ENCODE measurements around the gene B3GAT1.
"Not testable (repeated sequence)": the region's sequence is repeated elsewhere in the genome, so short reads cannot be mapped to it uniquely, and the experiment has no call there.

The B3GAT1 gene

DNA sequence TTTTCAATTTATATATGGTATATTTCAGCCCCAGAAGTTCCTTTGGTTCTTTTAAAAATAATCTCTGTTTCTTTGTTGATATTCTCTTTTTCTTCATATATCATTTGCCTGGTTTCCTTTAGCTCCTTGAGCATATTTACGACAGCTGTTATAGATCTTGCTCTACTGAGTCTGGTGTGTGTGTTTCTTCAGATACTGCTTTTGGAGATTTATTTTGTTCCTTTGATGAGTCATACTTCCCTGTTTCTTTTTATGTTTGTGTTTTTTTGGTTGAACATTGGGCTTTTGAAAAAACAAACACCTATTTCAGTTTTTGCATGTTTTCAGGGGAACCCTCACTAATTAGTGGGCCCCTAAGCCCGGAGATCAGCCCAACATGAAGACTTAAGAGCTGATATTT is 56.9 kb downstream of the B3GAT1 start:
- DNase-seq (ENCODE audit: low read depth), result no peak

- no peak for DNase-seq (ENCODE audit: low read depth)
Measured at GRCh38 chr11:134352111-134352510, 59.9 kb downstream of the B3GAT1 start.

DNA sequence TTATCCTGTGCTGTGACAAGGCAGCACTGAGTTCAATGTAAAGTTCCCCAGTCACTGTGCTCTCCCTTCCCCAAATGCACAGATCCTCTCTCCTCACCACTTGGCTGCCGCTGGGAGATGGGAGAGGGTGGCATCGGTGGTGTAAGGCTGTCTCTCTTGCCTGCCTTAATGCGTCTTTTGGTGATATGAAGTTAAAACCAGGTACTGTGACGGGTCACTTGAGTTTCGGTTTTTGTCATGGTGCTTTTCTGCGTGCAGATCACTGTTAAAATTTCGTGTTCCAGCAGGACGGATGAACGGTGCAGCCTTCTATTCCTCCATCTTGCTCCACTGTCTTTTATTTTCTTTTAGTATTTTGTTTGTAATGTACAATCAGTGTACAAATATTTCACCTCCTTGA is 61.7 kb downstream of the B3GAT1 start:
- no peak for DNase-seq (ENCODE audit: low read depth)

DNA sequence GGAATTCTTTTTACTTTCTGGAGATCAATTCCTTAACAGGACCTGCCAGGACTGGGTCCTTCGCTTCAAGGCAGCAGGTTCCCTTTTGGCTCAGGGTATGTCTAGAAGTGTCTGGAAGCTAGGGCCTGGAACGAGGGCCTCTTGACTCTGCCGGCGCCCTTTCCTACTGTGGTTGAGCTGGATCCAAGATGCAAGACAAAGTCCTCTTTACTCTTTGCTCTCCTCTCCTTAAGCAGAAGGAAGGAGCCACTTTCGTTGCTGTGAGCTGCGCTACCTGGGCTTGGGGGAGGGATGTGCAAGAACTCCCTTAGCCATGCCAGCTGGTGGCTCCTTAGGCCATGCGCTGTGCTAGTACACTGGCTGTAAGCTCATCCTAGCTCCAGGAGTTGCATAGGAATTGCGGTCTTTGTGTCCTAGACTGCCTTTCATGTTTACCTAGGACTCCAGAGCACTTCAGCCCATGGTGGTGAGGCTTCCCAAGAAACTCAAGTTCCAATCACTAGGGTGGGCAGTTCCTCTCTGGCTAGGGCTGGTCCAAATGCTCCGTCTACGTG is 62.2 kb downstream of the B3GAT1 start:
- DNase-seq (ENCODE audit: low read depth), result no peak

DNA sequence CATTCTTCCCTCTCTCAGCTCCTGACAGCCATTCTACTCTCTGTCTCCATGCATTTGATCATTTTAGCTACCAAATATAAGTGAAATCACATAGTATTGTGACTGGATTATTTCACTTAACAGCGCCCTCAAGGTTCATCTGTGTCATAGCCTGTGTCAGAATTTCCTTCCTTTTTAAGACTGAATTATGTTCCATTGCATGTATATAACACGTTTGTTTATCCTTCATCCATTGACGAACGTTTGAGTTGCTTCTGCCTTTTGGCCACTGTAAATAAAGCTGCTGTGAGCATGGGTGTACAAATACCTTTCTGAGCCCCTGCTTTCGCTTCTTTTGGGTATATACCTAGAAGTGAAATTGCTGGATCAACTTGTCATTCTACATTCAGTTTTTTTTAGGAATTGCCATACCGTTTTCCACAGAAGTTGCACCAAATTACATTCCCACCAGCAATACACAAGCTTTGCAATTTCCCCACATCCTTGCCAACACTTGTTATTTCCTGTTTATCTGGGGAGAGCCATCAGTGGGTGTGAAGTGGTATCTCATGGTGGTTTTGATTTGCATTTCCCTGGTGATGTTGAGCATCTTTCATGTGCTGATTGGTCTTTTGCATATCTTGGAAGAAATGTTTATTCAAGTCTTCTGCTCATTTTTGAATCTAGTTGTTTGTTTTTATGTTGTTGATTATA is 62.8 kb downstream of the B3GAT1 start:
- DNase-seq (ENCODE audit: low read depth), result no peak

DNA sequence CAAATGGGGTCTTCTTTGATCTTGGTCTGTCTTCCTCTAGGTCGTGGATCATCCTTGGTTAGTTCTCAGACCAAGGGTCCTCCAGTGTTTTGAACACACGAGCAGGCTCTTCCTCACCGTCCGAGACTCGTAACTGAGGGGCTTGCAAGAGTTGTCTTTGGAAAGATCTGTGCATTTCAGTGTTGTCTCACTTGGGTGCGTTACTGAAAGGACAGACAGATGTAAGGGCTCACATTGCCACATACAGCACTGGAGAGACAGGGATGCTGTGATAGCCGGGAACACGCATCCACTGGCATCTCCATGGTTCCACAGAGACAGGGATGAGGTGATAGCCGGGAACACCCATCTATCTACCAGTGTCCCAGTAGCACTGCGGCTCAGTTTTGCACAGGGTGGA is 64.6 kb downstream of the B3GAT1 start:
- DNase-seq (ENCODE audit: low read depth), result no peak

DNA sequence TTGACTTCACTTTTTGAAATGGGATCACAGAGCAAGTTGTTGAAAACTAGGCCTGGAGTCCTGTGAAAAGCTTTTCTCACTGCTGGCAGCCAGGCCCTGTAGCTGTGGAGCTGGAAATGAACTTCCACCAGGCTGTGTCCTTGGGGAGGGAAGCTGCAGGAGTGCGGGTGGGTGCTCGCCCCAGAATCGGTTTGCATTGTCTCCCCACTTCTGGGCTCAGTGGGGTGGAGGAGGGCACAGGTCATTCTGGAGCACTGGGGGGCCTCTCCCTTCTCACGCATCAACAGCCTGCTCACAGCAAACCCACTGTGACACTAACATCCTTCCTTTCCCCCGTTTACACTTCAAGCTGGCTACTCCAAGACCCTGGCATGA is 65.1 kb downstream of the B3GAT1 start:
- no peak for DNase-seq (ENCODE audit: low read depth)

GRCh38 chr11:134346101-134346975 is 65.7 kb downstream of the B3GAT1 start:
- DNase-seq (ENCODE audit: low read depth), result no peak

DNA sequence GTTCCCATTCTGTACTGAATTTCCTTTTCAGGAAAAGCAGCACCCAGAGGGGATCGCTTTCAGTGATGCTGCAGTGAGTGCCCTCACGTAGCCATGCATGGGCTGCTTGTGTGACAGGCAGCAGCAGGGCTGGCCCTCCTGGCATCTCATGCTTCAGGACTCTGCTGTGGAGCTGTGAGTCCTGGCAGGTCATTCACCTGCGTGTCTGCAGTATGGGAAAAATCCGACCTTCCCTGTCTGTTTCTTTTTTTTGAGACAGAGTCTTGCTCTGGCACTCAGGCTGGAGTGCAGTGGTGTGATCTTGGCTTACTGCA is 66.8 kb downstream of the B3GAT1 start:
- DNase-seq (ENCODE audit: low read depth), result no peak

GRCh38 chr11:134344497-134345236 is 67.4 kb downstream of the B3GAT1 start:
- DNase-seq (ENCODE audit: low read depth), result not testable (repeated sequence)

DNA sequence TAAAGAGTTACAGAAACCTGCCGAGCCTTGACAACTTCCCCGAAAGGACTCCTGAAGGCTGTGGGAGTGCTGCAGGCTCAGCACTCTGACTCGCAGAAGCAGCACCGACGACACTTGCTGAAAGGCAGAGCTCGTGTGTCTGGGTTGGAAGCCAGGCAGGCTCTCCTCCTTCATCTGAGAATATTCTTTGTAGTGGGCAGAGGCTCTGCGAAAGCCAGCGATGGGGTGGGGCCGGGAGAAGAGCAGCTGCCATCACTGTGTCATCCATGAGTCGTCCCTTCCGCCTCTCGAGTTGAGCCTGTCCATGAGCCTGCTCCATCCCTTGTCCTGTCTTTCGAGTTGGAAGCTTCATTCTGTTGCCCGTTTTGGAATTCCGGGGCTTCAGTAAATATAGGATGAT is 68.4 kb downstream of the B3GAT1 start:
- no peak for DNase-seq (ENCODE audit: low read depth)

- DNase-seq (ENCODE audit: low read depth), result no peak
Measured at GRCh38 chr11:134342572-134343340, 69.3 kb downstream of the B3GAT1 start.

- no peak for DNase-seq (ENCODE audit: low read depth)
Measured at GRCh38 chr11:134341805-134342571, 70.1 kb downstream of the B3GAT1 start.

DNA sequence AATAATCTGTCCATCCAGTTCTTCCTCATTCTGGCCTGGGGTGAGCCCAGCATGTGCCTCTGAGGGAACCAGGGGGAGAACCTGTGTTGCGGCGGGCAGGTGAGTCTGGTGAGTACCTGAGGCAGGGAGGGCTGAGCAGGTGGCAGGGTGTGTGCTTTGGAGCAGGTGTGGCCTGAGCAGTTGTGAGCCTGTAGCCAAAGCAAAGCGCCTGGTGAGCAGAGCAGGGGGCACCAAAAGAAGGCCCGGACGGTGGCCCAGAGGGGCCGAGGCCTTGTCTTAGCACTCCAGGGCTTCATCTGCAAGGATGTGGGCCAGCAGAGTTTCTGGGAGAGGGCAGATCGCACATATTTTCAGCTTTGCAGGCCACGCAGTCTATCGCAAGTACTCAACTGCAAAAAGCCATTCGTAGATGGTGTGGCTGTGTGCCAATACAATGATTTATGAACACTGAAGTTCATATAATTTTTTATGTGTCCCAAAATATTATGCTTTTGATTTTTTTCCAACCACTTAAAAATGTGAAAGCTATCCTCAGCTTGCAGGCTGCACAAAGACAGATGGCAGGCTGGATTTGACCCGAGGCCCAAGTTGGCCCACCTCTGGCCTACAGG is 71.6 kb downstream of the B3GAT1 start:
- no peak for DNase-seq (ENCODE audit: low read depth)

DNA sequence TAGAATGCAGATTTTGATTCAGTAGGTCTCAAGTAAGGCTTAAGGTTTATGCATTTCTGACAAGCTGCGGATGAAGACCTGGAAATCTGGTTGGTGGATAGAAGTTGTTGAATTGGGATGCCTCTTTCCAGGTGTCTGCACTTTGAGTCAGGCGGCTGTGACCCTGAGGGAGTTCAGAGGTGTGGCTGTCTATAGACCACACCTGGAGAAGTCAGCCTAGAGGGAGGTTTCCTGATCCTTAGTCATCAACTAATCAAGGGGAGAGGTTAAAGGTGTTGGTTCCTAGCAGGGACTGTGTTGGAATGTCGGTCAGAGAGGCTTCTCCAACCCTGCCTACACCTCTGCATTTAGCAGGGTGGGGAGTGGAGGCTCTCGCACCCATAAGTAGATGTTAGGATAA is 72.3 kb downstream of the B3GAT1 start:
- DNase-seq (ENCODE audit: low read depth), result no peak

DNA sequence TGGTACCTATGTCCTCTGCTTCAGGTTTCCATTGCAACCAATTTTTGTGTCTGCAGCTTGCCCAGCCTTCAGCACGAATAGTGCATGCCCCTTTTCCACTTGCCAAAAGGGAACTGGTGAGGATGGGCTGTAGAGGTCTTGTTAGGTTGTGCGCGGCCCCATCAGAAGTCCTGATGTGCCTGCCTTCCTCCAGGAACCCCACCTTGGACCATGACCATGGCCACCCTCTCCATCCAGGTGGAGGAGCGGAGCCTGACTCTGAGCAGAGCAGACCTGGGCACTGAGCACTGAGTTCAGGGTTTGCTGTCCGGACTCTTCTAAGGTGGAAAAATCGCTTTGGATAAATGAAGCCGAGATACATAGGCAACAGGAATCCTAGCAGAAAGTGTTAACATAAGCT is 73.4 kb downstream of the B3GAT1 start:
- DNase-seq (ENCODE audit: low read depth), result no peak

- DNase-seq (ENCODE audit: low read depth), result no peak
Measured at GRCh38 chr11:134338068-134338467, 74.0 kb downstream of the B3GAT1 start.

DNA sequence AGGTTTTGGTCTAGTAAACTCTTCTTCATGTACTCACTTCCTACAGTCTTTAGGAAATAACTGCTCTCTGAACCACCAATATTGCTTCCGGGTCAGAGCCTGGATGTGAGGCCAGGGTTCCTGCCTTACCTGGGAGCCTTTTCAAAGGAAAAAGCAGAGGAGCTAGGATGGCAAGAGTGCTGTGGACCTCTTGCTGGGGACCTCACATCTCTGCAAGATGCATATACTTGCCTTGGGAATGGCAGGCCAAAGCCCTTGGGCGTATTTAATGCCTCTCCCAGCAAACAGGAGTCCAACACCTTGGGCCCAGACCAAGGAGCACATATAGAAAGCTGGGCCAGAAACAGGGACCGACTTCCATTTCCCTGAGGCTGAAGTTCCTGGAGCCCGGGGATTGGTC is 75.0 kb downstream of the B3GAT1 start:
- no peak for DNase-seq (ENCODE audit: low read depth)

DNA sequence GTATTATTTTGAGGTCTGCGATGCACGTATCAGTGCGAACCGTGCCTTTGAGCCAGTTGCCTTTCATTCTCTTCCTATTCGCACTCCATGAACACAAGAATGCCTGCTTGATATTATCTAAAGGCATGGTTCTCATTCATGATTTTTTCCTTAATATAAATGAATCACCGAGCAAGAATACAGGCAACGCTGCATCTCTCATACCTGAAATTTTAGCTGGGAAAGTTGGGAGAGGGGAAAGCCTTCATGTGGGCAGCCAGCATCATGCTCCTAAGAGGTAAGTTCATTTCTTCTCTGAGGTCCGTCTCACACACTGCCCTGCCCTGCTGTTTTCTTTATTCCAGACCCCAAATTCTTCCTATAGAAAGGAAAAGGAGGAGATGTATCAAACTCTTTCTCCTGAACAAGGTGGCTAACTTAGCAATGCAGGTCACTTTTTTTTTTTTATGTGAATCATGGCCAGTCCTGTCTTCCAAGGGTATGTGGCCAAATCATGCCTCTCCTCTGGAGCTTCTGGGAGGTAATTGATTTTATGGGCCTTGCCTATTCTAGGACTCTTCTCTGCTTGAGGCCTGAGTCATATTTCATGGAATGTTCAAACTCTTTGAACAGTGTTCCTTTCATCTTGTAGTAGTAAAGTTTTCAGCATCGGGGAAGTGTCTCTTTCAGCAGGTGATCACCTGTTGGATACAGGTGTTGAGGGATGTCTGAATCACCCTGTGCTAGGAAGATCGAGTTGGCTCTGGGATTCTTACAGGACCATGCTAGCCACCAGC is 77.1 kb downstream of the B3GAT1 start:
- DNase-seq (ENCODE audit: low read depth), result no peak

DNA sequence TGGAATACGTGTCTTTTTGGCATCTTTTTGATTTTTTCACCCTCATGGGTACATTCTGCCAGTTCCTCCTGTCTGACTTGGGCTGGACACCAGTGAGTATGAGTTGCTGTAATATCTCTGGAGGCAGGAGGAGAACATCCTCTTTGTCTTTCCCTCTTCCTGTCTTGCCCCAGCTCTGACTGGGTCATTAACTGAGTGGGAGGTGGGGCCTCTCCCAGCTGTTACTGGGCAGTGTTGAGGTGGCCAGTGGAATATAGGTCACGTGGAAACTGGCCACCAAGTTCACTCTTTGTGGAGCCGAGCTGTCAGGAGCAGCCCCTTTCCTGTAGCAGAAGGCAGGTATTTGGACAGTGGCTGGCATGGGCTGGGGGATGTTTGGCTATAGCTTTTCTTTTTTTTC is 78.1 kb downstream of the B3GAT1 start:
- DNase-seq (ENCODE audit: low read depth), result no peak
